Endodermal cell (in vitro differentiated cells): ENCODE measurements around the gene PTPRT. TPM values are rescaled to one million over a fixed set of nuclear protein-coding genes. Genes with fewer than 3 reads are reported as not detected.

Source experiments
- DNase-seq: peaks from one replicate; pipeline ENCODE4 v3.0.0-alpha.2; 2017
- H3K27ac ChIP-seq: 2 replicates; pipeline ENCODE4 v1.5.1; 2013; ENCODE audit warnings: mild to moderate bottlenecking, low read depth, low read length, moderate library complexity
- H3K27me3 ChIP-seq: 2 replicates; pipeline ENCODE4 v1.6.1; 2013; ENCODE audit warnings: mild to moderate bottlenecking, low read length, moderate library complexity; ENCODE audit not compliant: insufficient read depth, control insufficient read depth, poor library complexity, severe bottlenecking
- H3K36me3 ChIP-seq: 2 replicates; pipeline ENCODE4 v1.7.0; 2013; ENCODE audit warnings: mild to moderate bottlenecking, low read length, moderate library complexity; ENCODE audit not compliant: control insufficient read depth, insufficient read depth
- H3K4me1 ChIP-seq: one replicate; pipeline ENCODE4 v1.7.0; 2013; ENCODE audit warnings: low read length; ENCODE audit not compliant: control insufficient read depth, insufficient read depth
- H3K4me3 ChIP-seq: 2 replicates; pipeline ENCODE4 v1.5.1; 2013; ENCODE audit warnings: mild to moderate bottlenecking, low read length, moderate library complexity
- H3K9ac ChIP-seq: 2 replicates; pipeline ENCODE4 v1.6.1; 2013; ENCODE audit warnings: mild to moderate bottlenecking, low read length, moderate library complexity; ENCODE audit not compliant: poor library complexity, severe bottlenecking; ENCODE audit errors: extremely low read depth
- H3K9me3 ChIP-seq: 2 replicates; pipeline ENCODE4 v1.6.1; 2013; ENCODE audit warnings: mild to moderate bottlenecking, low read length, moderate library complexity; ENCODE audit not compliant: control insufficient read depth
- H3K27ac Mint-ChIP-seq: 2 replicates; pipeline ENCODE4 v1.8.0; 2020; ENCODE audit warnings: mixed read lengths
- H3K27me3 Mint-ChIP-seq: 2 replicates; pipeline ENCODE4 v1.8.0; 2021; ENCODE audit warnings: mild to moderate bottlenecking, mixed read lengths; ENCODE audit not compliant: insufficient read depth
- H3K36me3 Mint-ChIP-seq: 2 replicates; pipeline ENCODE4 v1.8.0; 2020; ENCODE audit warnings: low read depth, mixed read lengths
- H3K4me1 Mint-ChIP-seq: 2 replicates; pipeline ENCODE4 v1.8.0; 2020; ENCODE audit warnings: mixed read lengths
- H3K4me3 Mint-ChIP-seq: 2 replicates; pipeline ENCODE4 v1.8.0; 2020; ENCODE audit warnings: mild to moderate bottlenecking, moderate library complexity, mixed read lengths
- H3K9me3 Mint-ChIP-seq: 2 replicates; pipeline ENCODE4 v1.8.0; 2020; ENCODE audit warnings: mild to moderate bottlenecking, mixed read lengths
- CTCF ChIP-seq: fragments of 200-600 bp; sonication (generic); conservative IDR thresholded peaks from 2 replicates; pipeline ENCODE4 v1.5.0; 2021; ENCODE audit warnings: antibody characterized with exemption, mild to moderate bottlenecking
- WGBS, 2 experiments: methylation state at CpG; one replicate each; pipeline versions ENCODE4 v1.1.5 to v1.1.7; 2013; ENCODE audit warnings: missing lambda C conversion rate in 2 of 2, mixed read lengths in 1 of 2; ENCODE audit not compliant: insufficient coverage in 1 of 2, insufficient read length in 1 of 2; 5-methylcytosine and 5-hydroxymethylcytosine counted together
- total RNA-seq, 2 donors: library from RNA; stranded (reverse); fragmentation: NEBNext Ultra II Directional in 1 of 2; extraction: Animal tissue kit (Norgen Biotek cat#: 25700) in 1 of 2; gene quantifications; 2 replicates in 1 of 2; 3 replicates in 1 of 2; pipeline ENCODE4 v1.2.1, GENCODE V29; 2021

The PTPRT gene
- total RNA-seq, 2 donors from 2014 or later = 2.3 to 2.7 TPM

- Mint-ChIP-seq H3K4me3 (no peak overlapping the region), H3K36me3 (no peaks in the 10 kb centered on the region), H3K9me3 (no peaks in the 10 kb centered on the region), H3K4me1 (peaks cover 17% of the 10 kb centered on the region), H3K27ac (no peak overlapping the region), H3K27me3 (peaks cover 1% of the 10 kb centered on the region)
- TF ChIP-seq CTCF = no peak
- H3K27ac ChIP-seq = no peak overlapping the region
- no peak for DNase-seq
- H3K4me1 ChIP-seq = no peaks in the 10 kb centered on the region
- H3K4me3 ChIP-seq = no peak overlapping the region
- no peaks in the 10 kb centered on the region for H3K27me3 ChIP-seq
- no peaks in the 10 kb centered on the region for H3K9me3 ChIP-seq
- H3K9ac ChIP-seq = no peak overlapping the region
- WGBS, 2 experiments = 87 to 90% methylated on average over 11 to 15 of the region's 15 CpGs
- H3K36me3 ChIP-seq = no peaks in the 10 kb centered on the region
These were observed 1079.4 kb downstream of the PTPRT start for GRCh38 chr20:42110301-42110700.

- no peaks in the 10 kb centered on the region for H3K9me3 Mint-ChIP-seq
- 93 to 100% methylated on average over 8 to 12 of the region's 12 CpGs for WGBS, 2 experiments
- H3K4me1 ChIP-seq = no peaks in the 10 kb centered on the region
These were observed 1087.7 kb downstream of the PTPRT start for GRCh38 chr20:42102000-42102399.

DNA sequence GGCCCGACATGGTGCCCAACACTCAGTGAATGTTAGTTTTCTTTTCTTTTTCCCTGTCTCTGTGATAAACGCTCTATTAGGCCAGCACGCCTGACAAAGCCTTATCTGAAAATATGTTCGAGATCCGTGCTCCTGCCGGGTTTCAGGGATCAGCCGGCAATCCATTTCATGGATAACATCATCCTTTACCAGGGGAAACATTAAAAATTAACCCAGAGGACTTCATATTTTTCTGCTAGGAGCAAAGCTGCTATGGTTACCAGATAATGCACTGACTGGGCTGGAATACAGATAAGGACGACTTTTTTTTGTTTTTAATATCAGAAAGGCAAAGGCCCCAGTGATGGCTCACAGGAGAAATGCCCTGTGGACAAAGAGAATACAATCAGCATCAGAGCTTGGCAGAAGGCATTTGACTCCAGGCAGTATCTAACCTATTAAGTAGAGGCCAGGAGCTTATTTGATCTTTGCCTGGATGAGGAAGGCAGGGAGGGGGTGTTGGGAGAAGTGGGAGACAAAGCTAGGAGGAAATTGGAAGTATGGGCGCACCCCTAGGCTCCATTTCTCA is 1089.5 kb downstream of the PTPRT start:
- Mint-ChIP-seq H3K27ac (no peak overlapping the region), H3K4me3 (no peak overlapping the region), H3K27me3 (no peaks in the 10 kb centered on the region), H3K9me3 (no peaks in the 10 kb centered on the region), H3K36me3 (no peaks in the 10 kb centered on the region), H3K4me1 (peaks cover 5% of the 10 kb centered on the region)
- Histone ChIP-seq H3K36me3 (no peaks in the 10 kb centered on the region), H3K27ac (no peak overlapping the region), H3K27me3 (no peaks in the 10 kb centered on the region), H3K9ac (no peak overlapping the region), H3K4me1 (no peaks in the 10 kb centered on the region), H3K9me3 (no peaks in the 10 kb centered on the region), H3K4me3 (no peak overlapping the region)
- TF ChIP-seq CTCF = no peak
- no peak for DNase-seq
- WGBS, 2 experiments = 91 to 93% methylated on average over 8 to 9 of the region's 9 CpGs

More at GRCh38 chr20:42102000-42102399, 1087.7 kb downstream of the PTPRT start:
- no peaks in the 10 kb centered on the region for H3K27me3 ChIP-seq
- H3K4me3 ChIP-seq = no peak overlapping the region
- no peaks in the 10 kb centered on the region for H3K27me3 Mint-ChIP-seq
- no peak for TF ChIP-seq CTCF
- H3K9me3 ChIP-seq = no peaks in the 10 kb centered on the region
- H3K36me3 ChIP-seq = no peaks in the 10 kb centered on the region
- H3K4me1 Mint-ChIP-seq = peaks cover 5% of the 10 kb centered on the region
- no peak for DNase-seq
- H3K36me3 Mint-ChIP-seq = no peaks in the 10 kb centered on the region
- H3K9ac ChIP-seq = no peak overlapping the region
- no peak overlapping the region for H3K4me3 Mint-ChIP-seq
- H3K27ac ChIP-seq = no peak overlapping the region
- H3K27ac Mint-ChIP-seq = no peak overlapping the region
